ENCODE measurements around the gene CAMK2A. TPM values are rescaled to one million over a fixed set of nuclear protein-coding genes. Genes with fewer than 3 reads are reported as not detected.

CAMK2A gene
- total and polyA plus RNA-seq, 2 experiments from 2014 or later, result 0.18 TPM; not detected in 1

GRCh38 chr5:150329881-150330876 is 40.6 kb upstream of the CAMK2A start (continued):
- TF ChIP-seq, protein P1, sequence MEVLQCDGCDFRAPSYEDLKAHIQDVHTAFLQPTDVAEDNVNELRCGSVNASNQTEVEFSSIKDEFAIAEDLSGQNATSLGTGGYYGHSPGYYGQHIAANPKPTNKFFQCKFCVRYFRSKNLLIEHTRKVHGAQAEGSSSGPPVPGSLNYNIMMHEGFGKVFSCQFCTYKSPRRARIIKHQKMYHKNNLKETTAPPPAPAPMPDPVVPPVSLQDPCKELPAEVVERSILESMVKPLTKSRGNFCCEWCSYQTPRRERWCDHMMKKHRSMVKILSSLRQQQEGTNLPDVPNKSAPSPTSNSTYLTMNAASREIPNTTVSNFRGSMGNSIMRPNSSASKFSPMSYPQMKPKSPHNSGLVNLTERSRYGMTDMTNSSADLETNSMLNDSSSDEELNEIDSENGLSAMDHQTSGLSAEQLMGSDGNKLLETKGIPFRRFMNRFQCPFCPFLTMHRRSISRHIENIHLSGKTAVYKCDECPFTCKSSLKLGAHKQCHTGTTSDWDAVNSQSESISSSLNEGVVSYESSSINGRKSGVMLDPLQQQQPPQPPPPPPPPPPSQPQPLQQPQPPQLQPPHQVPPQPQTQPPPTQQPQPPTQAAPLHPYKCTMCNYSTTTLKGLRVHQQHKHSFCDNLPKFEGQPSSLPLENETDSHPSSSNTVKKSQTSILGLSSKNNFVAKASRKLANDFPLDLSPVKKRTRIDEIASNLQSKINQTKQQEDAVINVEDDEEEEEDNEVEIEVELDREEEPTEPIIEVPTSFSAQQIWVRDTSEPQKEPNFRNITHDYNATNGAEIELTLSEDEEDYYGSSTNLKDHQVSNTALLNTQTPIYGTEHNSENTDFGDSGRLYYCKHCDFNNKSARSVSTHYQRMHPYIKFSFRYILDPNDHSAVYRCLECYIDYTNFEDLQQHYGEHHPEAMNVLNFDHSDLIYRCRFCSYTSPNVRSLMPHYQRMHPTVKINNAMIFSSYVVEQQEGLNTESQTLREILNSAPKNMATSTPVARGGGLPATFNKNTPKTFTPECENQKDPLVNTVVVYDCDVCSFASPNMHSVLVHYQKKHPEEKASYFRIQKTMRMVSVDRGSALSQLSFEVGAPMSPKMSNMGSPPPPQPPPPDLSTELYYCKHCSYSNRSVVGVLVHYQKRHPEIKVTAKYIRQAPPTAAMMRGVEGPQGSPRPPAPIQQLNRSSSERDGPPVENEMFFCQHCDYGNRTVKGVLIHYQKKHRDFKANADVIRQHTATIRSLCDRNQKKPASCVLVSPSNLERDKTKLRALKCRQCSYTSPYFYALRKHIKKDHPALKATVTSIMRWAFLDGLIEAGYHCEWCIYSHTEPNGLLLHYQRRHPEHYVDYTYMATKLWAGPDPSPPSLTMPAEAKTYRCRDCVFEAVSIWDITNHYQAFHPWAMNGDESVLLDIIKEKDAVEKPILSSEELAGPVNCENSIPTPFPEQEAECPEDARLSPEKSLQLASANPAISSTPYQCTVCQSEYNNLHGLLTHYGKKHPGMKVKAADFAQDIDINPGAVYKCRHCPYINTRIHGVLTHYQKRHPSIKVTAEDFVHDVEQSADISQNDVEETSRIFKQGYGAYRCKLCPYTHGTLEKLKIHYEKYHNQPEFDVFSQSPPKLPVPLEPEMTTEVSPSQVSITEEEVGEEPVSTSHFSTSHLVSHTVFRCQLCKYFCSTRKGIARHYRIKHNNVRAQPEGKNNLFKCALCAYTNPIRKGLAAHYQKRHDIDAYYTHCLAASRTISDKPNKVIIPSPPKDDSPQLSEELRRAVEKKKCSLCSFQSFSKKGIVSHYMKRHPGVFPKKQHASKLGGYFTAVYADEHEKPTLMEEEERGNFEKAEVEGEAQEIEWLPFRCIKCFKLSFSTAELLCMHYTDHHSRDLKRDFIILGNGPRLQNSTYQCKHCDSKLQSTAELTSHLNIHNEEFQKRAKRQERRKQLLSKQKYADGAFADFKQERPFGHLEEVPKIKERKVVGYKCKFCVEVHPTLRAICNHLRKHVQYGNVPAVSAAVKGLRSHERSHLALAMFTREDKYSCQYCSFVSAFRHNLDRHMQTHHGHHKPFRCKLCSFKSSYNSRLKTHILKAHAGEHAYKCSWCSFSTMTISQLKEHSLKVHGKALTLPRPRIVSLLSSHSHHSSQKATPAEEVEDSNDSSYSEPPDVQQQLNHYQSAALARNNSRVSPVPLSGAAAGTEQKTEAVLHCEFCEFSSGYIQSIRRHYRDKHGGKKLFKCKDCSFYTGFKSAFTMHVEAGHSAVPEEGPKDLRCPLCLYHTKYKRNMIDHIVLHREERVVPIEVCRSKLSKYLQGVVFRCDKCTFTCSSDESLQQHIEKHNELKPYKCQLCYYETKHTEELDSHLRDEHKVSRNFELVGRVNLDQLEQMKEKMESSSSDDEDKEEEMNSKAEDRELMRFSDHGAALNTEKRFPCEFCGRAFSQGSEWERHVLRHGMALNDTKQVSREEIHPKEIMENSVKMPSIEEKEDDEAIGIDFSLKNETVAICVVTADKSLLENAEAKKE (CRISPR knock-in tag; IDR thresholded peaks at IDR 0.05), result no peak

- no peaks in the 10 kb centered on the region for H3K79me2 ChIP-seq (replicated peaks; ENCODE audit: insufficient read depth)
- no peaks in the 10 kb centered on the region for H3K36me3 Mint-ChIP-seq (ENCODE audit: low read depth)
- DNase-seq (ENCODE audit: low spot score) (no peak), ATAC-seq (no peak)
- no peak overlapping the region for H3K27ac Mint-ChIP-seq
- H3K27me3 Mint-ChIP-seq (ENCODE audit: insufficient read depth, low read depth, poor library complexity), result peaks cover 2% of the 10 kb centered on the region
- H3K9me2 ChIP-seq (ENCODE audit: insufficient read depth), result no peaks in the 10 kb centered on the region
- no peak overlapping the region for H2AFZ ChIP-seq
- H4K20me1 ChIP-seq (replicated peaks; ENCODE audit: insufficient read depth), result no peaks in the 10 kb centered on the region
- no peak overlapping the region for H3K4me3 Mint-ChIP-seq
- H3K4me1 Mint-ChIP-seq, result peaks cover 2% of the 10 kb centered on the region; the same call in 1 of the 3 replicates
- no peaks in the 10 kb centered on the region for H3K4me1 ChIP-seq (ENCODE audit: insufficient read depth)
- H3K27ac ChIP-seq (ENCODE audit: low read depth), result no peak overlapping the region
- H3K9me3 Mint-ChIP-seq, result no peaks in the 10 kb centered on the region
- no peak overlapping the region for H3K4me3 ChIP-seq
- H3K27me3 ChIP-seq (ENCODE audit: insufficient read depth), result no peaks in the 10 kb centered on the region
- H3K36me3 ChIP-seq (ENCODE audit: insufficient read depth), result no peaks in the 10 kb centered on the region
- H3K4me2 ChIP-seq, result no peak overlapping the region
- no peaks in the 10 kb centered on the region for H3F3A ChIP-seq (replicated peaks; ENCODE audit: low read depth)
- TF ChIP-seq ZNF331 (CRISPR knock-in tag; IDR thresholded peaks at IDR 0.05; ENCODE audit: low read depth) (no peak), CREB1 (CRISPR knock-in tag; IDR thresholded peaks at IDR 0.05; ENCODE audit: low read depth) (no peak), ZNF114 (CRISPR knock-in tag; IDR thresholded peaks at IDR 0.05) (no peak), POLR2AphosphoS5 (IDR thresholded peaks at IDR 0.05; ENCODE audit: low read depth) (no peak), EZH2 (IDR thresholded peaks at IDR 0.05; ENCODE audit: low read depth, unreplicated experiment) (no peak), NANOG (IDR thresholded peaks at IDR 0.05; ENCODE audit: borderline replicate concordance) (no peak)
- TF ChIP-seq, protein P1 (CRISPR knock-in tag; IDR thresholded peaks at IDR 0.05), result no peak
Observed at GRCh38 chr5:150329038-150329437, 39.5 kb upstream of the CAMK2A start.
